OCI-LY3 (cell line): ENCODE results near the gene LEO1.

Source experiments
- CTCF ChIP-seq: fragments of 200-600, 300-600 bp; sonication (generic); IDR thresholded peaks from 2 replicates; pipeline ENCODE4 v1.5.1; 2014; ENCODE audit warnings: antibody characterized with exemption, low read length, low read depth
- EZH2phosphoT487 ChIP-seq: fragments of 200-600 bp; shearing (Covaris generic); IDR thresholded peaks from 2 replicates; pipeline ENCODE4 v1.6.1; 2018; ENCODE audit warnings: antibody characterized with exemption, mixed run types, low read depth

- TF ChIP-seq EZH2phosphoT487: no peak
- TF ChIP-seq CTCF: no peak
Measured at GRCh38 chr15:52021128-52021671, 49.6 kb upstream of the LEO1 start.
